Fibroblast of lung (primary cell): ENCODE results near the gene GCFC2.

Experiments used
- EZH2 ChIP-seq: IDR thresholded peaks from 2 replicates; pipeline ENCODE4 v1.5.1; 2012; ENCODE audit warnings: low read length, control low read depth, mild to moderate bottlenecking; ENCODE audit errors: missing control alignments
- TF ChIP-seq, protein P1 (sequence below), 2 donors: IDR thresholded peaks in 1 of 2; conservative IDR thresholded peaks in 1 of 2; 1 replicate in 1 of 2; 2 replicates in 1 of 2; pipeline ENCODE4 v1.5.1; 2011 to 2012; ENCODE audit warnings: low read length in 2 of 2, control low read depth in 1 of 2, inconsistent platforms in 1 of 2, low read depth in 1 of 2, mild to moderate bottlenecking in 1 of 2

DNA sequence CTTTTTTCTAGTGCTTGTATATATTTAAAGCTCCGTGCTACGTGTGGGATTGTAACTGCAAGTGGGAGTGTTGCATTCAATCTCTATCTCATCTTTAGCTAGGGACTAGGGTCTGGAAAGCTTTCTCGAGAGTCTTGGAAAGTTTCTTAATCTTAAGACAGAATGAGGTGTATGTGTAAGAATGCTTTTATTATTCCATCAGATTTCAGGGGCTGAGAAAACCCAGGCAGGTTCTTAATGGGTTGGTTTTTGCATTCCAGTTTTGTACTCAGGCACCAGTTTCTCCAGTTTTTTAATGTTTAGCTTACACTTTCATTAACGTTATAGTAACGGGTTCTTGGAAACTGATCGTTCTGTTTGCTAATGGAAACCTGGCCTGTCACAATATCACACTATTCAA, 43.8 kb downstream of the GCFC2 start:
- TF ChIP-seq, protein P1, sequence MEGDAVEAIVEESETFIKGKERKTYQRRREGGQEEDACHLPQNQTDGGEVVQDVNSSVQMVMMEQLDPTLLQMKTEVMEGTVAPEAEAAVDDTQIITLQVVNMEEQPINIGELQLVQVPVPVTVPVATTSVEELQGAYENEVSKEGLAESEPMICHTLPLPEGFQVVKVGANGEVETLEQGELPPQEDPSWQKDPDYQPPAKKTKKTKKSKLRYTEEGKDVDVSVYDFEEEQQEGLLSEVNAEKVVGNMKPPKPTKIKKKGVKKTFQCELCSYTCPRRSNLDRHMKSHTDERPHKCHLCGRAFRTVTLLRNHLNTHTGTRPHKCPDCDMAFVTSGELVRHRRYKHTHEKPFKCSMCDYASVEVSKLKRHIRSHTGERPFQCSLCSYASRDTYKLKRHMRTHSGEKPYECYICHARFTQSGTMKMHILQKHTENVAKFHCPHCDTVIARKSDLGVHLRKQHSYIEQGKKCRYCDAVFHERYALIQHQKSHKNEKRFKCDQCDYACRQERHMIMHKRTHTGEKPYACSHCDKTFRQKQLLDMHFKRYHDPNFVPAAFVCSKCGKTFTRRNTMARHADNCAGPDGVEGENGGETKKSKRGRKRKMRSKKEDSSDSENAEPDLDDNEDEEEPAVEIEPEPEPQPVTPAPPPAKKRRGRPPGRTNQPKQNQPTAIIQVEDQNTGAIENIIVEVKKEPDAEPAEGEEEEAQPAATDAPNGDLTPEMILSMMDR (conservative IDR thresholded peaks at IDR 0.05 in 1 of 2, IDR thresholded peaks at IDR 0.05 in 1 of 2; ENCODE audit: low read depth in 1 of 2, low read length in 2 of 2): no peak
- no peak for TF ChIP-seq EZH2
